Measurements from ENCODE around the gene LAMB1. TPM values are rescaled to one million over a fixed set of nuclear protein-coding genes. Genes with fewer than 3 reads are reported as not detected.

The LAMB1 gene
- polyA plus RNA-seq, 4 donors, result 638 to 817 (median 677) TPM

DNA sequence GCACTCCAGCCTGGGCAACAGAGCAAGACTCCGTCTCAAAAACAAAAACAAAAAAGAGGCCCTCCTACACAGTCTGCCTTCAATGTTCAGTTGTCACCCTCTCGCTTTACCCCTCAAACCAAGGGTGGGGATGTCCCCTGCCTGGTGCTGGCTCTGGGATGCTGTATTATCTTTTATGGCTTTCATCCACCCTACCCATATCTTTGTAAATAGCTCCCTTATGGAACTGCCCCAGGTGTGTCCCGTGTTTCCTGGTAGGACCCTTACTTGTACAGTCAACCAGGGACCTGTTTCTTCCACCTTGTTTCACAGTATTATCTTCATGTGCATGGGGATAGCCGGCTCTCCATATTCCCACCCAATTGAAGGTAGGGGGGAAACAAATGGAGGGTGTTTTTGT lies 15.7 kb upstream of the LAMB1 start:
- no peak for DNase-seq (ENCODE audit: low read depth in 4 of 4, low spot score in 3 of 4)

DNA sequence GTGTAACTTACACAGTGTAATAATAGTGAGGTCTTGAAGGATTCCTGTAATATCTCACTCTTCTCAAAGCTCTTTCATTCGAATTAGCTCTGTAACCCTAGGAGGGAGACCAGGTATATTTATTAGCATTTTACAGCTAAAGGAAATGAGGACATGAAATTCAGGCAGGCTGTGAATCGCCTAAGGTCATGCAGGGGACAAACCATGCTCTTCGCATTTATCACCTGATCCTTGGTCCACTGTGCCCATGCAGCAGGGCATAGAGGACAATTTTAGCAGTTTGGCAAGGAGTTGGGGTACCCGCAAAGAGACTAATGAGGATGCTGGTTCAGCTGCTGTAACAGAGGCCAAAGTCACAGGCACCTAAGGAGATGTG lies 14.8 kb upstream of the LAMB1 start:
- no peak for DNase-seq (ENCODE audit: low read depth in 4 of 4, low spot score in 3 of 4)

- no peak for DNase-seq (ENCODE audit: low read depth in 4 of 4, low spot score in 3 of 4)
These were observed 14.1 kb upstream of the LAMB1 start for GRCh38 chr7:108016841-108017775.

- DNase-seq (ENCODE audit: low read depth in 4 of 4, low spot score in 3 of 4), result no peak
These were observed 12.8 kb upstream of the LAMB1 start for GRCh38 chr7:108015740-108016139.

GRCh38 chr7:108014747-108015682 lies 12.1 kb upstream of the LAMB1 start:
- no peak for DNase-seq (ENCODE audit: low read depth in 4 of 4, low spot score in 3 of 4)

DNA sequence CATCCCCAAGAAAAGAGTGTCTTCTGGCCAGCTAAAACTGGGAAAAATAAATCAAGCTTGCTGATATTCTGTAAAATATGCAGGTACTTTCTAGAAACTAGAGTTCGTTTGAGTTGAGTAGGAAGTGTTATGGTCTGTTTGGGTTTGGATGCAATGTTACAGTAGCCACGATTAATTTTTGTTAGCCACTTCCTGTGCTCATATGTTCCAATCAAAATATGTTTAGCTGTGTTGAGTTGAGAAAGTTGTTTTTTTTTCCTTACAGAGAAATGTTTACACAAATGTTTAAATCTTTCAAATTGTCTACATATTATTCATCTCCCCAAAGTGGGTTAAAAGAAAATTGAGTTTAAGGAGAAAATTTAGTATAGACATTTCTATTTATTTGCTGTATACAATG lies 11.3 kb upstream of the LAMB1 start:
- no peak for DNase-seq (ENCODE audit: low read depth in 4 of 4, low spot score in 3 of 4)

DNA sequence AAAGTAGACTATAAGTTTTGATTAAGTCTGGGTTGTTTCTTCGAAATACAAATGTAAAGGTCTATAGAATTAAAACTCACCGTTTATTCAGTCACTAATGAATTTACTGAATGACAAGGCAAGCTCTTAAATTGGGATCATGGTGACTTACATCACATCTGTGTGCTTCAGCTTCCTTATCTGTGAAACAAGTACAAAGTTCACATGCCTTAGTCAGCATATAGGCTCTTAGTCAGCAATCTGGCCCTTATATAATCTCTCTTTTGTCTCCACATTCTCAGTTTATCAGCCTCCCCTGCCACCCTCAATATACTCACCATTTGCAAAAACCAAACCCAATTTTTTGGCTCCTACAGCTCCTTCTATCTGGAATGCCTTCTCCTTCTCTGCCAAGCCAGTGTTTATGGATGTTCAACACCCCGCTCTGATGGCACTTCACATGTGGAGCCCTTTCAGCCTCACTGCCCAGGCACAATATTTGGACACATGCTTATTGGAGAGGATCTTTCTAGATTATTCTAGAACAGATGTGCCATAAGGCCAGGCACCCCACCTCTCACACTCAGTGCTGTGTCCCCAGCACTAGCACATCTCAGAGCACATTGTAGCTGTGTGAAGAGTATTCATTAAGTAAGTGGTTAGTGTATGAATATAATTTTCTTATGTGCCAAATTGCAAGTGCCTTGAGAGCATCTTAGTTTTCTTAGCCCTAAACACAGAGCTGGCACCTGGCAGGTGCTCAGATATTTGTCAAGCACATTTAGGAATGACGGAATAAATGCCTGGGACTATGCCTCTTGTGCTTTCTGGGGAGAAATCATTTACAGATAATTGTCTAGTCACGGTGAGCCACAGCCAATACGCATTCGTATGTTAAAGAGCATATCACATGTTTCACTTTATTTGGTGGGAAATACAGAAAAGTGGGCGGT lies 9.8 kb upstream of the LAMB1 start:
- DNase-seq (ENCODE audit: low read depth in 4 of 4, low spot score in 3 of 4), result no peak

GRCh38 chr7:108010377-108010776 lies 7.4 kb upstream of the LAMB1 start:
- DNase-seq (ENCODE audit: low read depth in 4 of 4, low spot score in 3 of 4), result no peak

DNA sequence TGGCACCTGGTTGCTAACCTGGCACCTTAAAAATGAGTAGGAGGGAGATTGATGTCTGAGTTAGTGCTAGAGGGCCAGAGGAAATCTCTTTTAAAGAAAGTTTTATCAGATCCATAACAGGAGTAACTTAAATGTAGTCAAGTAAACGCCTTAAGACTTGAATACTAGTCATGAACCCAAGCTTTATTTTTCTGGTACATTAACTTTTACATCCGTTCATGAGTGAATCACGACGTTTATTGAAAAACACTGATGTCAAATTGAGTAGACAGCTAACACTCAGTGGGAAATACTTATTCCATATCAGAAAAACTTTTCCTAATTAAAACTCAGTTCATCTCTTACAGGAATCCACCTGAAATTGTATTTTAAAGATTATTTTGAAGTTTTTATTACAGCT lies 6.9 kb upstream of the LAMB1 start:
- DNase-seq (ENCODE audit: low read depth in 4 of 4, low spot score in 3 of 4), result no peak

- DNase-seq (ENCODE audit: low read depth in 4 of 4, low spot score in 3 of 4), result no peak
These were observed 5.9 kb upstream of the LAMB1 start for GRCh38 chr7:108008827-108009226.

DNA sequence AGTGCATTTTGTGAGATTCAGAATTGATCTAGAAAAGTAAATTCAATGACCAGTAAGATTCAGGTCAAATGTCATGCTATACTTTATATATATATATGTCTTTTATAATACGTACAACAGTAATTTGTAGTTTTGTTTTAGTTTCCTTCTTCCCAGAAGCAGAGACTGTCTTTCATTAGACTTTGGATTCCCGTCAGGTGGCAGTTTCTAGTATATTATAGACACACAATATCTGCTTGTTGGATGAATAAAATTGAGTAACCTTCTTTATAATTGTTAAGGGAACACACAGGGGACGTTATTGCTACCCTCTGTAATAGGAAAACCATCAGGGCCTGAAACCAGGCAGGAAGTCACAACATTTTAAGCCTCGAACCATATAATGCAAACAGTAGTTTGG lies 5.3 kb upstream of the LAMB1 start:
- DNase-seq (ENCODE audit: low read depth in 4 of 4, low spot score in 3 of 4), result no peak

GRCh38 chr7:108007762-108008161 lies 4.8 kb upstream of the LAMB1 start:
- no peak for DNase-seq (ENCODE audit: low read depth in 4 of 4, low spot score in 3 of 4)

DNA sequence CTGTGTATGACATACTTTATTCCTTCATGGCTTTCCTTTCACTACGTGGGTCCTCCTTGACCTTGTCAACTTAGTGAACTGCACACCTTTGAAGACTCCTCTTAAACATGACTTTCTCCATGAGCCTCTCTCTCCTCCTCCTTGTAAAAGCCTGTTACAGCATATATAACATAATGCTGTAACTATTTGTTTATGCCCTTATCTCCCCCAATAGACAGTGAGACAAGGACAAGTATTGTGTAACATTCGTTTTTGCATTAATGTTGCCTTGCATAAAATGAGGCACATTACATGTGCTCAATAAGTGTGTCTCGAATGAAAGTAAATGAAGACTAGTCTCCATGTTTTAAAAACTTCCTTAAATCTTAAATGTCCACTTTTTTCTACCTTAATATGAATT lies 4.3 kb upstream of the LAMB1 start:
- DNase-seq (ENCODE audit: low read depth in 4 of 4, low spot score in 3 of 4), result no peak

DNA sequence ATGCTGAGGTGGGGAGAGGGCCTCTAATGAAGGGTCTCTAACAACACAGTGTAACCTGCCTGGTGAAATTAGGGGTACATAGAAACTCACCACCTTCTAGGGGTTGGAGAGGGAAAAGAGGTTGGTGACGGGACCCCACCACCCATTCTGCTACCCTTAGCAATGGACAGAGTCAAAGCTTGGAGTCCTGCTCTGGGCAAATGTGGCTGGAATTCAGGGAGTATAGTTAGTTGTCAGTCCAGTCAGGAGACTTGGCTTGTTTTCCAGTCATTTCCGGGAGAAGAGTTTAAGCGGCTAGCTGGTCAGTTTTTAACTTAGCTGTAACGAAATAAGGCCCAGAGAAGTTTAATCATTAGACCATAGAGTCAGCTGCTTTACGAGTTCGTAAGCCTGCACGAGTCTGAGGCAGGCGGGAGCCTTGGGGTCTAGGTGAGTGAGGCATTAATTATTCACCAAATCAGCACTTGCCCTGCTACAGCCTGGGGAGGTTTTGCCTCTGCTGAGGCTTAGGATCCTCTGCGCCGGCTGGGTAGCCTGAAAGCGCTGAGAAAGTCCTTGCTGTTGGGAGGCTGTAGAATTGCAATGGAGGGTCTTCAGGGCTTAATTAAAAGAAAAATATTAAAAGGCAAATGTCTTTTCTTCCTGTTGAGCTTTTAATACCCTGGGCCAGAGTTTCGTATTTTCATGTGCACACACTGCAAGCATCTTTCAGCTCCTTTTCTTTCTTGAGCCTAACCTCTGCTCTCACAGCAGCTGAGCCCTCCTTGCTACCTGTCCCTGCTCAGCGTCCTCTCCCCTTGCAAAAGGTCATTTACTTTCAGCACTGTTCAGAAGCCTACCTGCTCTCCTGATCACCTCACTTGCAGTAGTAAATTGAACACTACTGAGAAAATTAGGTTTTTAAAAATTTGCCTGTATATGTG lies 1.5 kb upstream of the LAMB1 start:
- DNase-seq (ENCODE audit: low read depth in 4 of 4, low spot score in 3 of 4), result peak in 1 of 4 donors; percentile 75

DNA sequence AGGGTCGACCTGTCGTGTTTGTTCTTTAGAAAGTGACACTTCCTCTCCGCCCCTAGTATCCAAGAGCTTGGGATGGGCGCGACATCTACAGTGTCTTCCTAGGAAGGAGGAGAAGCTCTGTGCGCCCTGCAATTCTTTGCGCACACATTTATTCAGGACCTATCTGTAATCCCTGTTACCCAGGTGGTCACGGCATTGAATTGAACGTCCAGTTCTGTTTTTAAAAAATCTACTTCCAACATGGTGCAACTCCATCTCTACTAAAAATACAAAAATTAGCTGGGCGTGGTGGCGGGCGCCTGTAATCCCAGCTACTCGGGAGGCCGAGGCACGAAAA lies 606 bp upstream of the LAMB1 start:
- DNase-seq (ENCODE audit: low read depth in 4 of 4, low spot score in 3 of 4), result no peak

GRCh38 chr7:108001764-108002725 lies 916 bp downstream of the LAMB1 start:
- DNase-seq (ENCODE audit: low read depth in 4 of 4, low spot score in 3 of 4), result no peak

- DNase-seq (ENCODE audit: low read depth in 4 of 4, low spot score in 3 of 4), result no peak
These were observed 1.8 kb downstream of the LAMB1 start for GRCh38 chr7:108000875-108001763.

All from left renal pelvis (tissue), 4 donors.